ENCODE data around the gene GPATCH2.

Gene GPATCH2

DNA sequence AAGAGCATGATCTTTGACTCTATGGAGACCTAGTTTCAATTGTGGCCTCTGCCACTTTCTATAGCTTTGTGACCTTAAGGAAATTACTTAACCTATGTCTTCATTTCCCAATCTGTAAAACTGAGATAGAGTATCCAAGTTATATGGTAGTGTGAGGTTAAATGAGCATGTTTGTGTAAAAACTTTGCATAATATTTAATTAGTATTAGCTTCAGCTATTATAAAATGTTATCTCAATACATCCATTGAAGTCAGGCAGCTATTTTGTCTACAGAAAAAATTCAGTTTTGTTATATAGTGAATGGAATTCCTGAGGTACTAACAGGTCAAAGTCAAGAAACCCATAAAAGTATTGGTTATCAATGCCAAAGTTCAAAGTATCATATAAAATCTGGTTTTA, 53.6 kb downstream of the GPATCH2 start:
- no peak for DNase-seq

DNA sequence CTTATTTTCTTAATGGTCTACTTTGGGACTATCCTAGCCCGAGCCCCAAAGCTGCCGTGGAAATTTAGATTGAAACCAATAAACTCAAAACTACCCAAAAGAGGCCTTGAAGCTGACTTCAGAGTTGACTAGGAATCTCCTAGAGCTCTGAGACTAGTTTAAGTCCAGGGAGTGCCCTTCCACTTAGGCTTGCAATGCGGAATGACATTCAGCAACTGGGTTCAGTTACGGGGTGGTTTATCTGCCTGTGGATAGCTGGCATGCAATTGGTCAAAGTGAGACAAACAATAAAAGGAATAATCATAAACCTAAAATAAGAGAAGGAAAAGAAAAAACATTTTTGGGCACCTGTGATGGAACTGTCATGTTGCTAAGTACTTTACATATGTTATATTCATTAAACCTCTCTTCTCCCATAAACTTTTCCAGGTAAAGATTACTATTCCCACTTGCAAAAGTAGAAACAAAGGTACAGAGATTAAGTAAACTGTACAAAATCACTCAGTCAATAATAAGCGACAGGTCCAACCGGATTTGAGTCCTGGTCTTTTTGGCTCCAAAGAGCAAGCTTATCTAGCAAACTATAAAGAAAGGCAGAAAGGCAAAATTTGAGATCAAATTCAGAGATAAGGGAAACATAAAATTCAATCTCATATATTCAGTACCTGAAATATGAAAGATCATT, 56.5 kb downstream of the GPATCH2 start:
- DNase-seq: no peak

- DNase-seq: no peak
Observed at GRCh38 chr1:217569021-217569420, 61.9 kb downstream of the GPATCH2 start.

- no peak for DNase-seq
Observed at GRCh38 chr1:217568200-217568599, 62.7 kb downstream of the GPATCH2 start.

DNA sequence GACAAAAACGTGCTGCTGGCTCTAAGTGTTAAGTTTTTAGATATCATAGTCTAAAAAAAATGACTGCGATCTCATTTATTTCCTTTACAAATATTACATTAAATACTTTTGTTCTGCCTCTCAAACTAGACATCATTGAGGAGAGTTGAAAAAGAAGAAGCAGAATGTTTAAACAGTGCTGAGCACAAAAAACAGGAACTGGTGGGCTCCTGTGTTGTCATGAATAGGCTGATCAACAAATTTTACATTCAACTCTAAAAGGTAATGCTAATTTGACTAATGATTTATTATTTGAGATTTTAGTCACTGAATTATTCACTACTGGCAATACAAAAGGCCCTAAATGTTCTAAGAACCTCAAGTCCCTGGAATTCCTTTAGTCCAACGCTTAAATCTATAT, 66.1 kb downstream of the GPATCH2 start:
- DNase-seq: no peak

GRCh38 chr1:217564207-217564606, 66.7 kb downstream of the GPATCH2 start:
- no peak for DNase-seq

DNA sequence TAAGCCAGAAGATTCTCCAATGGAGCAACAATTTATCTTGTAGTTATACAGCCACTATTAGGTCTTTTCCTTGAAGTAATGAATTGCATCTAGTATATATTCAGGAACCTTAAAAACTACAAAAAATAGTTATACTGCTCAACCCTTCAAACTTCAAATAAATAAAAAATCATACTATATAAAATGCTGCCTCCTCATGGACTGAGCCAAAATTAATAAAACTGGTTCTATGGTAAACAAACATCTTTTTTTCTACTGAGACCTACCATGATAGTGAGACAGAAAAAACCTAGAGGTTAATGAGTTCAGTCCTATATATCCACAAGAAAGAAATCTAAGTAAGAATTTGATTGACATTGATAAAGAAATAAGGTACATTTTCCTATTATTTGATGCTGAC, 67.7 kb downstream of the GPATCH2 start:
- no peak for DNase-seq

DNA sequence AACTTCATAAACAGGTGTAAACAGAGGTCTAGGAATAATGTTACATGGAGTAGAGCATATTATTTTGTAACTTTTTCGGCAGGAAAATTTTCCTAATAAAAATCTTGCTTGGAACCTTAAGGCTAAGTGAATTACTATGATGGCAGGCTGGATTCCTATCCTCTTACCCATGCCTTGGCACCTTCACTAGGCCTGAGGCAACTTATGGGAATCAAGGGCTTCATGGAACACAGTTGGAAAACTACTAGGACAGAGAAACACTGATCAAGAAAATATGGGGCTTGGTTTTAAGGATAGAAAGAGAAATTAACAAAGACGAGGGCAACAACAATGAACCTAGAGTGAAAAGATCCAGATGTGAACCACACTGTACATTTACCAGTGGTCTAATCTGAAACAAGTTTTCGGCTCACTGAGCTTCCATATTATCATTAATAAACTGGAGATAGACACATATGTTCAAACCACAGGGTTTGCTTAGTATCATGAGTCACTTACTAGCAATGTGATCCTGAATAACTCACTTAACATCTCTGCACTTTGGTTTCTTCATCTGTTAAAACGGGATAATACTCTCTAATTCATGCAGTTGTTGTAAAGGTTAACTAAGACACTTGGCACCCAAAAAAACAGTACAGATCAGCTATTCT, 68.5 kb downstream of the GPATCH2 start:
- DNase-seq: no peak

DNA sequence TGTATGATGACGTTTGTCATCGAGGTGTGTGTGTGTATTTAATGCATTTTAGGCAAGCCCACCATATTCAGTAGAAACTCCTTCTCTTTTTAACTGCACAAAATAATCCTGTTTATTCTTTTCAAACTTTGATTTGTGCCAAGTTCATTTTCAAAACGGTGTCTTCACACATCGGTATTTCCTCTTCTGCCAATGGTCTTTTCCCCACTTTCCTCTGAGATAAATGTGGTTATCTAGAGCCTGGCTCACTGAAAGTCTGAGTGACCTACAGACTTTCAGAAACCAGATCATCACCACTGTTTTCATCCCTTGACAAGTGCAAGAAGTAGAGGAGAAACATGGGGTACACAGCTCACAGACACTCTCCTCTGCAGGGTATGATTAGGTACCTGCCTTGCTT, 69.4 kb downstream of the GPATCH2 start:
- no peak for DNase-seq

DNA sequence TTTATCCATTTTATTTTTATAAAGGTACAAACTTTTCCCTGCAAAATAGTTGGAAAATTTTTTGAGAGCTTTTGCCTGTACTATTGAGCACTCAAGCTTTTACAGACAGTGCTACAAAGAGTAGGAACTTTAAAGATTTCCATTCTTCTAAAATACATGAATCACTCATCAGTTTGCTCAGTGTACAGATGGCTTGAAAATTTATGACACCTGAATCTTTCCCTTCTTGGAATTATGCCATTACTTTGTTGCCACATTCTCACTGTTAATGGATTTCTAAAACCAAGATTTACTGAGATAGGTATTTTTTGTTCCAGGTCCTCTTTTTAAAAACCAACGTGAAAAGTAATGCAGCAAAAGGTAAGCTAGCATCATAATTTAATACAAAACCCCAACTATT, 76.0 kb downstream of the GPATCH2 start:
- no peak for DNase-seq

DNA sequence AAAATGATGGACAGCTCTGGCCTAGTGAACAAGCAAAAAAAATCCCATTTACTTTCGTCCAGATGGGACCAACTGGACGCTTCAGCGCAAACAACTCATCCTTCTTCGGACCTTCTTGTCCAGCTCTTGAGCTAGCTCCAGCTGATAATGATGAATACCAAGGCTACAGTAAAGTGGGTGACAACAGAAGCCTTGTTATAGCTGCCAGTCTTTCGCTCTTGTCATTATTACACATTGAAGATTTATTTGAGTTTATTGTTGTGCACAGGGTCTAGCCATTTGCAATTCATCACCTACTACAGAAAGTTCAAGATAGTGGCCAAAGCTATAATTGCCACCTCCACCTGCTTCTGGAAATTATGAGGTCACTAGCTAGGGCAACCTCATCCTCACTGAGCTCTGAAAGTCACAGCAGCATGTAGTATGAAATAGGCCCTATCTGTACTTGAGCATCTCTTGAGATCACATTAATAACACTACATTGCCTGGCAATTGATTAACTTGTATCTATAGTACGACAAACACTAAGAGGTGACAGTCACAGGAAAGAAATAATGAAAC, 76.9 kb downstream of the GPATCH2 start:
- no peak for DNase-seq

DNA sequence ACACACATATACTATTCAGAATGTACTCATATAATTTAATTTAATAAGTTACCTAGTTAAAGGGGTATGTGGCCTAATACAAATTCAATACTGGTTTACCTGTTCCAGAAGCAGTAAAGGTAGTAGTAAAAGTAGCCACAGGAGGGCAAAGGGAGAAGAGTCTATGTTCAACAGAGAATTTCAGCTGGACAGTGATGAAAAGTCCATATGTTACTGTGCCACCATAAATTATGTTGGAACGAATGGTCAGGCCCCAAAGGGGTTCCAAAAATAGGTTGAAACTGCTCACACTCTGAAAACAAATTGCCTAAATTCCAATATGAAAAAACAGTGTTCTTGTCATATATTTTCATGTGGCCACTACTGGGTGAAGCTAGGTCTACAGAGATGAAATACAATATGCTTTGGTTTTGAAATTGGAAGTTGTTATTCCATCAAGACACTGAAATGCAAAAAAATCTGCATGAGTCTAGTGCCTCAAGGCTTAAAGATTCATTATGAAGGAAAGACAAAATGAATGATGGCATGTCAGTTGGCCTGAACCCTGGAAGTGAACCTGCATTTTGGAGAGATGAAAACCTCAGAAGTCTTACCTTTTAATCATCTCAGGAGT, 78.4 kb downstream of the GPATCH2 start:
- no peak for DNase-seq

DNA sequence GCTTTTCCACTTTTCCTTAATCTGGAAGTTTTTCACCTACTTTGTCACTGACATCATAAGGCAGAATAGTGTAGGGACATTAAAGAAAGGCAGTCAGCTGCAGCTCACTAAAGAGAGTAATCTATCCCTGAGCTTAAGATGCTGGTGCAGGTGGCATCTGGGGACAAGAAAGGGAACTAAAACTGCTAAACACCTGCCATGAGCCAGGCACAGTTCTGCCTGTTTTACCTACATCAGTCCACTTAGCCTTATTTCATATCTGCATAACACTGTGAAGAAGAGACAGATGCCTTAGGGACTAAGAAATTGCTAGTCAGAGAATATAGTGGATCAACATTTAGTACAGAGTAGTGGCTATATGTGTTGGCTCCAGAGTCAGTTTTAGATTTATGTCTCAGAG, 88.1 kb downstream of the GPATCH2 start:
- DNase-seq: no peak

GRCh38 chr1:217542136-217542777, 88.6 kb downstream of the GPATCH2 start:
- no peak for DNase-seq

DNA sequence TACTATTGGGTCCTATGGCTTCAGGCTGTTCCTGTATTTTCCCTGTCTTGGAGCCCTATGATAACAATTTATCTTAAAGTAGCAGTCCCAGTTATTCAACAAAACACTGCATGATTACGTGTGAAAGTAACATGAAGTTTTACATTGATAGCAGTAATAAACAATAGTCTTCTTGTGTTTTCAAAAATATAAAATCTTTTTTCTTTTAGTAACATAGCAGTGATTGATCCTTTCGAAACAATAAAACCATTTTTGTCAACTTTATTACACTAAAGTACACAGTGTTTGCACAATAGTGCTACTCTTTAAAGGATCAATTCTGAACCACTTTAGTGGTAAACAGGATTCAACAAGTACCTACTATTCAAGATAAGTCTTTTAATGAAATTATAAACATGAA, 90.6 kb downstream of the GPATCH2 start:
- no peak for DNase-seq

GRCh38 chr1:217539510-217539909, 91.4 kb downstream of the GPATCH2 start:
- no peak for DNase-seq

DNA sequence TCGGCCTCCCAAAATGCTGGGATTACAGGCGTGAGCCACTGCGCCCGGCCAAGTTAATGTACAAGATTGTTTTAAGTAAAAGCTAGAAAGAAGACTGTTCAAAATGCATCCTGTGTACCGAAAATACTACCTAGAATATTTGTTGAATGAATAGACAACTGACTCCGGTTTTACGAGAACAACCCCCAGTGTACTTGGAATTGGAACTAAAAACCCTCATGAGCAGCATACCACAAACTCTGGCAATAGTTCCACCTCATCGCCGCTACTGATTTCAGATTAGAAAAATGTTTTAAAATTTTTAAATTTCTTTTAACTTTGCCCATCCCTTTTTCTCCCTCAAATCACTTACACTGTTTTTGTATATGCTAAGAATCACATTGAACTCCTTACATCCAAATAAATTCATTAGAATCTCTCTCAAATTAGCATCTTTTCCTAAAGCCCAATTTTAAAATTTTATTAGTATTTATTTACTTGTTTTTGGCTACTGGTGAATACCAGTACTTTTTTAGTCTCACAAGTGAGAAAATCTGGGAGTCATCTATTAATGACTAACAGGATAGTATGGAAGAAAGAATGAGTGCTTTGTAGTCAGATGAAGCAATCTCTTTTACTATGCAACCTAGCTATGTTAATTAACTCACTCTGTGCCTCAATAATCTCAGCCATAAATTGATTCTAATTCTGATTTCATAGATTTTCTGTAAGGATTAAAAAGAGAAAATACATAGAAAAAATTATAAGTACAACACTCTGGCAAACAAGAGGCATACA, 95.1 kb downstream of the GPATCH2 start:
- no peak for DNase-seq

- DNase-seq: no peak
Observed at GRCh38 chr1:217534566-217534965, 96.3 kb downstream of the GPATCH2 start.

GRCh38 chr1:217528271-217528670, 102.6 kb downstream of the GPATCH2 start:
- no peak for DNase-seq

DNA sequence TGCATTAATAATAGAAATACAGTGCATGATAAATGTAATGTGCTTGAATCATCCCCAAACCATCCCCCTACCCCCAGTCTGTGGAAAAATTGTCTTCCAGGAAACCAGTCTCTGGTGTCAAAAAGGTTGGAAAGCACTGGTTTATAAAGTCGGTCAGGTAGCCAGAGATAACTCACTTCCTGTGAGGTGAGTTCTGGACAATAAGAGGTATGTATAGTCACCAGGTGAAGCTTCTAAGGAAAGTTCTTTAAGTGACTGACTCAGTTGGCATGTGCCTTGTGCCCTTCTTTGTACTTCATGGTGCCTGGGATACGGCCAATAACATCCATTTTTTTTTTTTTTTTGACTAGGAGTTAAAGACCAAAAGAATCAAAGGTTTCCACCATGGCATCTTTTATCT, 103.7 kb downstream of the GPATCH2 start:
- DNase-seq: no peak

- no peak for DNase-seq
Observed at GRCh38 chr1:217526636-217527035, 104.3 kb downstream of the GPATCH2 start.

DNA sequence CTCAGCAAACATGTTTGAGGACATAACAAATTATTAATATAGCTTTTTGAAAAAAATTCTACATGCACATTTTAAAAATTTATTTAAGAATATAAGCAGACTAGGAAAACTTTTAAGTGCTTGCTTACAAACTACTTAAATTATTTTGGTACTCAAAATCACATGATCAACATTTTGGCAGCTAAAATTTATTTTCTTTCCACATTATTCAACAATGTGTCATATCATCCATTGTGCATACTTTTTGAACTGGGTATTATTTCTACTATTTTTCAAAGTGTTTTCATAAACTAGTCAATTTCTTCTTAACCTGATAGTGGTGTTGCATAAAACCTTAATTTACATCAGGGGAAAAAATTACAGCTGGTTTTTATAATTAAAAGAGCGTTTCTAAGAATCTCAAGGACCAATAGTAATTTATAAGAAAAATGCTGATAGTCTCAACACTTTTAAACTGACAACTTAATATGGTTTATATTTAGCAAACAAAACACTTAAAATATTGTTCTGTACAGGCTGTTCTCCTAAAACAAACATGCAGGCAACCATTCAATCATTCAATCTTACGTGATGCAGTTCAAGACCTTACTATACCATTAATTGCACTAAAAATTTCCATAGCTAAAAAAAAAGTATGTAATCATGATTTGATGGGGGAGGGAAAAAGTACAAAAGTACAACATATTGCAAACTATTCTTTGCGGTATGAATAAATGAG, 105.0 kb downstream of the GPATCH2 start:
- no peak for DNase-seq
